Activated CD8-positive, alpha-beta memory T cell treated with anti-CD3 and anti-CD28 coated beads for 48 hours (primary cell): ENCODE data around the gene TICRR.
A peak's percentile ranks its signal among the peaks of the same experiment; 100 is the strongest.
"Not testable (repeated sequence)": the region's sequence is repeated elsewhere in the genome, so short reads cannot be mapped to it uniquely, and the experiment has no call there.

Experiments
- DNase-seq, 3 experiments: peaks; one replicate each; pipeline ENCODE4 v3.0.0-alpha.2; 2020; ENCODE audit warnings: low read depth in 2 of 3, low spot score in 2 of 3

The TICRR gene

DNA sequence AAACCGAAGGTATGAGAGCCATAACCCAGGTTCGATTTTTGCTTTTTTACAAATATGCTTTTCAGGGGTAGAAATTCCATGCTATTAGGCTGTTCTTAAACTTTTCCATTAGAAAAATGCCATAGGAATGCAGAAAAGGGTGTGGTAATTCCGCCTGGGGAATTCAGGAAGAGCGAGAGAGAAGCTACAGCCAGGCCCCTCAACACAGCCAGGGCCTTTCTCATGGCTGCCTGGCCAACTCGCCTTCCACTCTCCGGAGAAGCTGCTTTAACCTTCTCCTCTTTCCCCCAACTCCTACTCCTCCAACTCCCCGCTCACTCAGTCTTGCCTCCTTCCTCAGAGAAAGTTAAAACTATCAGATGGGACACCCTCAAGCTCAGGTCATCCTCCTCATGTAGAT is 9.1 kb upstream of the TICRR start:
- no peak for DNase-seq

DNA sequence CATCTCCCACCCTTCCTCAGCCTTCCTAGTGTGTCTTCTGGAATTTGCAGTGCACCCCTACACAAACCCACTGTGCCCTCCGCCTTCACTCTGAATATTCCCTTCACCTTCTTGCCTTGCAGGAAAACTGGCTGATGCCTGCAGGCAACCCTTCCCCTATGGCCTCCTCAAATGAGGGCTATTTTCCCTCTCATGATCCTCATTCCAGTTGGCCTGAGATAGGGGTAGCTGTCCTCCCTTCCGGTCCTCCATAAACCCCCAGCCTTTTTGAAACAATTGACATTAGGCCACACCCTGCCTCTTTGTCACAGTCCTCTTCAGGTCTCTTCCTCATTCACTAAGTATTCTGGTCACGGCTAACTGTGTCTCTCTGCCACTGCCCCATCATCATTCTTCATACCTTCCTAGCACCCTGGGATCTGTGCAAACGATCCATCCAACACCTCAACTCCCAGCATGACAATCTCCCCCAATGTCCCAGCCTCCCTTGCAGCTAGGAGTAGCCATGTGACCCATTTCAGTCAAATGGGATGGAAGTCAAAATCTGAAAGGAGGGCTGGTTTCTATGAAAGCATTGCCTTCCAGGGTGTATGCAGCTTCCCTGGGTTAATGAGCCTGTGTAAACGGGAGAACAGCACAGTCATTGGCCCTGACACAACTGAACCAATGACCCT is 8.5 kb upstream of the TICRR start:
- no peak for DNase-seq

DNA sequence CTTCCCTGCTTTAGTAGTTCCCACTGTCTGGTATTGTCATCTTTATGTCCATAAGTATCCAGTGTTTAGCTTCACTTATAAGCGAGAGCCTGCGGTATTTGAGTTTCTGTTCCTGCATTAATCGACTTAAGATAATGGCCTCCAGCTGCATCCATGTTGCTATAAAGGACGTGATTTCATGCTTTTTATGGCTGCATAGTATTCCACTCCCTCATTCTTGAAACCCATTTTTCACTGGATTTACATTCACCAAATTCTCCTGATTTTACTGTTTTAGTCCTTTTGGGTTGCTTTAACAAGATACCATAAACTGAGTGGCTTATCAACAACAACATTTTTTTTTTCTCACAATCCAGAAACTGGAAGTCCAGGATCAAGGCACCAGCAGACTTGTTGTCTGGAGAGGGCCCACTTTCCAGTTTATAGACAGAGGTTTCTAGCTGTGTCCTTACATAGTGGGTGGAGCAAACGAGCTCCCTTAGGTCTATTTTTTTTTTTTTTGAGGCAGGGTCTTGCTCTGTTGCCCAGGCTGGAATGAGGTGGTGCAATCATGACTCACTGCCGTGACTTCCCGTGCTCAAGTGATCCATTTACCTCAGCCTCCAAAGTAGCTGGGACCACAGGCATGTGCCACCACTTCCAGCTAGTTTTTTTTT is 6.1 kb upstream of the TICRR start:
- DNase-seq, result no peak

DNA sequence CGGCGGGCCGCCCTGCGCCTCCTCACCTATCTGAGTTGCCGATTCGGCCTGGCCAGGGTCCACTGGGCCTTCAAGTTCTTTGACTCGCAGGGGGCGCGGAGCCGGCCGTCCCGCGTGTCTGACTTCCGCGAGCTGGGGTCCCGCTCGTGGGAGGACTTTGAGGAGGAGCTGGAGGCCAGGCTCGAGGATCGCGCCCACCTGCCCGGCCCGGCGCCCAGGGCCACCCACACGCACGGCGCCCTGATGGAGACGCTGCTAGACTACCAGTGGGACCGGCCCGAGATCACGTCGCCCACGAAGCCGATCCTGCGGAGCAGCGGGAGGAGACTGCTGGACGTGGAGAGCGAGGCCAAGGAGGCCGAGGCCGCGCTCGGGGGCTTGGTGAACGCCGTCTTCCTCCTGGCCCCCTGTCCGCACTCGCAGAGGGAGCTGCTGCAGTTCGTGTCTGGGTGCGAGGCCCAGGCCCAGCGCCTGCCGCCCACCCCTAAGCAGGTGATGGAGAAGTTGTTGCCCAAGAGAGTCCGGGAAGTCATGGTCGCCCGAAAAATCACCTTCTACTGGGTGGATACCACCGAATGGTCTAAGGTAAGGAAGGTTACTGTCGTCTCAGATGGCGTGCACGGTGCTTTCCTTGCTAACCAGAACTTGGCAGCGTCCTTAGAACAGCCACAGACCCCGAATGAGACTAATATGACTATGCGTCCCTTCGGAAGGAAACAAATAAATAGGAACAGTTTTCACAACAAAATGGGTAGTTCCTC is 567 bp downstream of the TICRR start:
- peak in 1 of 3 experiments; percentile 6 for DNase-seq

DNA sequence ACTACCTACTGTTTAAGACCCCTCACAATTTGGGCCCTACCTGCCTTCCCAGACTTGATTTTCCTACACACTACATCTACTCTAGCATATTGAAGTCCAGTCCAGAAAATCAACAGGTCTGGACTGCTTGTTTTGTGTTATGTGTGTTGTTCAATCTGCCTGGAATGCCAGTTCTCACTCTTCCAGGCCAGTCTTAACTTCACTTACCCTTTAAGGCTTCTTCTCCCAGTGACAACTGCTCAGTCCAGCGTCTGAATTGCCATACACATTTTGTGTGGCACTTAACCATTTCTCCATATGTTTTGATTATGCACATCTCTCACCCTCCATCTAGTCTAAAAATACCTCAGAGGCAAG is 1.1 kb downstream of the TICRR start:
- no peak for DNase-seq

DNA sequence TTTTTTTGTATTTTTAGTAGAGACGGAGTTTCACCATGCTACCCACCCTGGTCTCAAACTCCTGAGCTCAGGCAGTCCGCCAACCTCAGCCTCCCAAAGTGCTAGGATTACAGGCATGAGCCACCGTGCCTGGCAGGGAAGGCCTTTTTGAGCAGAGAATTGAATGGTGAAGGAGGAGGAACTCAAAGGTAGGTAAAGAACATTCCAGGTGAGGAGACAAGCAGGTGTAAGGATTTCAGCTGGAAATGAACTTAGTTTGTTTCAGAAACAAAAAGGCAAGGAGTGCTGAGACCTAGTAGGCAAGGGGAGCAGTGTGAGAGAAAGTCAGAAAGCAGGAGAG is 2.5 kb downstream of the TICRR start:
- no peak for DNase-seq

DNA sequence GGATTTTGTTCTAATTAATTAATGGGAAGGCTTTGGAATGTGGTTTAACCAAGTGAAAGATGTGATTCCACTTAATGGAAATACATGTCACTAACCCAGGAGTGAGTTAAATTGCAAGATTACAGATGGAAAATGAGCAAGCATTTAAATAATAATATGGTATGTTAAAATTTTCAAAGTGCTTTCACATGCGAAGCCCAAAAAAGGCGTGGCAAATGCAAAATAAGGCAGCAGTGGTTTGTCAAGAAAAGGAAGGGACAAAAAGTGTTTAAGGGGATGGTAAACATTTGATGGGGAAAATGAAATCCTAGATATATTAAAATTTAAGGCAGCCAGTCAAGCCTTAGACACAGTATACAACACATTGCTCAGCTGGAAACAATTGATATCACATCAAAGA is 2.9 kb downstream of the TICRR start:
- DNase-seq, result no peak

DNA sequence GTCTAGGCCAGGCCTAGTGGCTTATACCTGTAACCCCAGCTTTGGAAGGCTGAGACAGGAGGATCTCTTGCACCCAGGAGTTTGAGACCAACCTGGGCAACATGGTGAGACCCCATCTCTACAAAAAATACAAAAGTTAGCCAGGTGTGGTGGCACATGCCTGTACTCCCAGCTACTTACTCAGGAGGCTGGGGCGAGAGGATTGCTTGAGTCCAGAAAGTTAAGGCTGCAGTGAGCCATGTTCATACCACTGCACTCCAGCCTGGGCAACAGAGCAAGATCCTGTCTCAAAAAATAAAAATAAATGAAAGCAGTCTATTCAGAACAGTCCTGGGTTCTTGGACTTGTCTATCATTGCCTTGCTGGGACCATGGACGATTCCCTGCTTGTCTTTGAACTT is 5.5 kb downstream of the TICRR start:
- not testable (repeated sequence) for DNase-seq

DNA sequence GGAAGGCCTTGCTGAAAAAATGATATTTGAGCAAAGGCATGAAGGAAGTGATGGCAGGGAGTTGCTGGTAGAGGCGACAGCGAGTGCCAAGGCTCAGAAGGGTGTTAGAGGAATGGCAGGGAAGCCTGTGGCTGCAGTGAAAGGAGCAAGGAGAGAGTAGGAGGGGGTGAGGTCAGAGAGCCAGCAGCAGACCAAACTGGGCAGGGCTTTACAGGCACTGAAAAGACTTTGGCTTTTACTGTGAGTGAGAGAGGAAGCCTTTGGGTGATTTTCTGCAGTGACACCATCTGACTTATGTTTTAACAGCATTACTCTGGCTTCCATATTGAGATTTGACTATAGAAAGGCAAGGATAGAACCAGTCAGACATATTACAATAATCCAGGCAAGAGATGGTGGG is 11.4 kb downstream of the TICRR start:
- no peak for DNase-seq

DNA sequence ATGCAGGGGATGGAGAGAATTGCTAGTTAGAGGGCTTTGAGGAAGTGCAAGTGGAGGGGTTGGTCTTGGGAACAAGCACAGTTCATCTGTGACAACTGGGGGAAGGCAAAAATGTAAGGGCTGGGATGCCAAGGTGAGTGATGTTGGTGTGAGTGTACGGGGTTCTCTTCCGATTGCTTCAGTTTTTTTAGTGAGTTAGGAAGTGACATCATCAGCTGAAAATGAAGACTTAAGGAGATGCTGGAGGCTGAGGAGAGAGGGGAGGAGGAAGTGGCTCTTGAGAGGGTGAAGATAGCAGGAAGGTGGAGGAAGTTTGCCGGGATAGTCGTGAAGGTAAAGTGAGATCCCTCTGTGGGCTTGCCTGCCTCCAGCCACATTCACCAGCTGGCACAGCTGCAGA is 12.7 kb downstream of the TICRR start:
- no peak for DNase-seq

DNA sequence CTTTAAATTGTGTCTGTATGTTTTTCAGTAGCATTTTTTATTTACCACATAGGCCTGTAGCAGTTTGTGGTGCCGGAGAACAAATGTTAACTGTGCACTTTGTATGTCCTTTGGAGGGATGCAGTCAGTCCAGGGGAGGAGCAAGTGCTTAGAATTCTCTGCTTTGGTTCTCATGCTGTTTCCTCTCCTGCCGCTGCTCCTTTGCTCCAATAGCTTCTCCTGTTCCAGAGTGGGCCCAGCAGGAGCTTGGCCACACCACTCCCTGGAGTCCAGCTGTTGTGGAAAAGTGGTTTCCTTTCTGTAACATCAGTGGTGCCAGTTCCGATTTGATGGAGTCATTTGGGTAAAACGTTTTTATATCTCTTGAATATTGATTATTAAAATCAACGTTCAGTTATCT is 16.6 kb downstream of the TICRR start:
- no peak for DNase-seq

DNA sequence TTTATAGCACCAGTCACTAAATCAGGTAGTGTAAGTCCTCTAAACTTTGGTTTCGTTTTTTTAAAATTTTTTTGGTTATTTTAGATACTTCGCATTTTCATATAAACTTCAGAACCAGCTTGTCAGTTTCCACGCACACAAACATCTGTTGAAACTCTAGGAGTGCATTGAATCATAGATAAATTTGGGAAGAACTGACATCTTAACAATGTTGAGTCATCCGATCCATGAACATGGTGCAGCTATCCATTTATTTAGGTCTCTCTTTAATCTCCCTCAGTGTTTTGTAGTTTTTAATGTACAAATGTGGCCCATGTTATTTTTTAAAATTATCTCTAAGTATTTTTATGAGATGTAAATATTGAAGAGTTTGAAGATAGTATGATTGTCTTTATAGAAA is 17.7 kb downstream of the TICRR start:
- no peak for DNase-seq

DNA sequence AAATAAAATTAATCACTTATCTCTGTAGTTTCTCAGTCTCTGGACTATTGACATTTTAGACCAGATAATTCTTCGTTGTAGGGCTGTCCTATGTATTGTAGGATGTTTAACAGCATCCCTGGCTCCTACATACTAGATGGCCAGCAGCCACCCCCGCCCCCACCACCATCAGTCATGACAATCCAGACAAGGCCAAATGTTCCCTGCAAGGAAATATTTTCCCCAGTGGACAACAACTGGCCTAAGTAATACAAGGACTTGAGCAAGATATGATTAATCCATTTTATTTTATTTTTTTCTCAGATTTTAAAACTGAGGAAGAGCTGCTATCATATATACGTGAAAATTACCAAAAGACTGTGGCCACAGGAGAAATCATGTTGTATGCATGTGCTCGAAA is 23.8 kb downstream of the TICRR start:
- no peak for DNase-seq

DNA sequence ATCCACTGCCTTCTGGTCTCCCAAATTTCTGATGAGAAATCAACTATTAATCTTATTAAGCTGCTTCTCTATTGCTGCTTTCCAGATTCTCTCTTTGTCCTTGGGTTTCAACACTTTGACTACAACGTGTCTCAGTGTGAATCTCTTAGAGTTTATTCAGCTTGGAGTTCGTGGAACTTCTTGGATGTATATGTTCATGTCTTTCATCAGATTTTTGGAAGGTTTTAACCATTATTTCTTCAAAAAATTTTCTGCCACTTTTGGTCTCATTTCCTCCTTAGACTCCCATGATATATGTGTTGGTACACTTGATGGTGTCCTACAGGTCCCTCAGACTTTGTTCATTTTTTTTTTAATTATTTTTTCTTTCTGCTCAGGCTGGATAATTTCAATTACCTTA is 36.0 kb downstream of the TICRR start:
- no peak for DNase-seq

DNA sequence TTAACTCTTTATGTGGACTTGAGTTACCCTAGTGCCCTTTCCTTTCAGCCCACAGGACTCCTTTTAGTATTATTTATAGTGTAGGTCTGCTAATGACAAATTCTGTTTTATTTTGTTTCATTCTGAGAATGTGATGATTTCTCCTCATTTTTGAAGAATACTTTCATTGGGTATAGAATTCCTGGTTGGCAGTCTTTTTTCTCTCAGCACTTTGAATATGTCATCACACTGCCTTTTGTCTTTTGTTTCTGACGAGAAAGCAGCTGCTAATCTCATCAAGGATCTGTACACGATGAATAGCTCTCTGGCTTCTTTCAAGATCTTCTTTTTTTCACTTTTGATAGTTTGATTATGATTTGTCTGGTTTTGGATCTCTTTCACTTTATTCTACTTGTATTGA is 37.8 kb downstream of the TICRR start:
- DNase-seq, result no peak

DNA sequence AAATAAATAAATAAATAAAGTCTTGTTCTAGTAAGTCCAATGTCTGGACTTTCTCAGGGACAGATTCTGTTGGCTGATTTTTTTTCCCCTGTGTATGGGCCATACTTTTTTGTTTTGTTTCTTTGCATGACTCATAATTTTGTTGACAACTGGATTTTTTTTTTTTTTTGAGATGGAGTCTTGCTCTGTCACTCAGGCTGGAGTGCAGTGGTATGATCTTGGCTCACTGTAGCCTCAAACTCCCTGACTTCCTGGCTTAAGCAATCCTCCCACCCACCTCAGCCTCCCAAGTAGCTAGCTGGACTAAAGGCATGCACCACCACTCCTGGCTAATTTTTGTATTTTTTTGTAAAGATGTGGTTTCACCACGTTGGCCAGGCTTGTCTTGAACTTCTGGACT is 38.9 kb downstream of the TICRR start:
- DNase-seq, result no peak

DNA sequence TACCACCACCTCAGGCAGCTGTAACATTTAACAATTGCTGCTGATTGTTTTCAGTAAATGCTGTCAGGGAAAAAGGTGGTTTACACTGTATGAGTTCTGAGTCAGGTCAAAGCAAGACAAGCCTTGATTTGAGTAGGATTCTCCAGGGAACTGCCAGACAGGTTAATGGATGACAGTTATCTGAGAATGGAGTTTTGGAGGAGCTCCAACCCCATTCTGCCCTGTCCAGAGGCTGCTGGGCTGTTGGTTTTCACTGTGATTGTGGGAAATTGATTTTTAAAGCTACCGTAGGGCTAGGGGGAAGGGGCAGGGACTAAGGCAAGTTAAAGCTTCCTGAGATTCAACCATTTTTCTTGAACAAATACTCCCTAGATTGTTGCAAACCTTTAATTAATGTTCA is 39.9 kb downstream of the TICRR start:
- no peak for DNase-seq

DNA sequence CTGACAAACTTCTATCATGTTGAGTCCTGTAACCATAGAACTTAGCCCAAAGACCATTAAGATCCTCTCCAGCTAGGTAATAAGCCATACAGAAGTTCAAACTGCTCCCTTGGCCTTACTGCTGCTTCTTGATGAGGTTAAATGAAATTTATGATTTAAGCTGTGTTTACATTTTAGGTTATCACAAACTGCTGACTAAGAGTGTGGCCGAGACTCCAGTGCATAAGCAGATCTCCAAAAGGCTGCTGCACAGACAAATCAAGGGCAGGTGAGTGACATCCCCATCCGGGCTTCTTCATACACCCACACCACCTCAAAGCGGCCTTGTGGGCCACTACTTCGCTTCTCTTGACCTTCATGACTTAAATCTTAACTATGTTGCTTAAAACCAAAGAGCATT is 41.0 kb downstream of the TICRR start:
- no peak for DNase-seq

DNA sequence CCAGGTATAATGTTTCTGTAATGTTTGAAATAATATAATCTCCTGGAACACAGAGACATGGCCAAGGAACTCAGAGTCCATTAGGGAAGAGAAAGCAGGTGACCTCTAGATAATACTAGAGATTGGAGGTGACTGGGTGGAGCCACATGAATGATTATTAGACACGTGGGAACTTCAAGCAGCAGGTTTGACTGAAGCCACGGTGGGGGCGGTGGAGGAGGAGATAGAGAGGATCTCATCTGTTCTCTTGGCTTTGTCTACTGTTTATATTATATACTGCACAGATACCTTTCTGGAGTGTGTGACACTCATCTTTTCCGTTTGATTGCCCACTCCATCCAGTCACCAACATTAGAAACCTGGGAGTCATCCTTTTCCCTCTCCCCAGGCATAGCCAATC is 46.3 kb downstream of the TICRR start:
- no peak for DNase-seq

DNA sequence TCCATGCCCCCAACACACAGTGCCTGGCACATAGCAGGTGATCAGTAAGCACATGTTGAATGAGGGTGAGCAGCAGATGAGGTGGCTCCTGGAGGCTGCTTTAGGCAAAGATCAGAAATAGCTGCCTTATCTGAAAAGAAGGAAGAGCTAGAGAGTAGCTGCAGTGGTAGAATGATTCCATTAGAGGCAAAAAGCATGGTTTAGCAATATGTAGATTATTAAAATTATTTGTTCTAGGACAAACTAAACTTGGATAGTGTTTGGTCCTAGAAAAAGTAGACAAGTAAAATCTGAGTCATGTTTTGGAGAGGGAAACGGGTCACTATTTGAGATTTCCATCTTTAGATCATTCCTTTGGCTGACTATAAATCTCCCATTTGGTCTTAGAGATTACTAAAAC is 47.9 kb downstream of the TICRR start:
- no peak for DNase-seq

DNA sequence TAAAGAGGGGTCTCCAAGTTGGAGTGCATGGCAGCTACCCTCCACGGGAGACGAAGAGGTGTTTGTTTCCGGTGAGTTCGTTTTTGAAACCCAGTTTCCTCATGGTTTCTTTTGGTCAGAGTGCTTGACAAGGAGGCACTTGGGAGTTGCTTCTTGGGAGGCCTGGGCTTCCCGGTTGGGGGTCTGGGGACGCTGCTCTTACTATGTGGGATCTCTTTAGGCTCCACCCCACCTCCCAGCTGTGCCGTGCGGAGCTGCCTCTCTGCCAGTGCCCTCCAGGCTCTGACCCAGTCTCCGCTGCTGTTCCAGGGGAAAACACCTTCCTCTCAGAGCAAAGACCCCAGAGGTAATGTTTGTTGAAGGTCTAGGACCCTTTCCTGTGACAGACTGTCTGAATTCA is 50.4 kb downstream of the TICRR start:
- no peak for DNase-seq

DNA sequence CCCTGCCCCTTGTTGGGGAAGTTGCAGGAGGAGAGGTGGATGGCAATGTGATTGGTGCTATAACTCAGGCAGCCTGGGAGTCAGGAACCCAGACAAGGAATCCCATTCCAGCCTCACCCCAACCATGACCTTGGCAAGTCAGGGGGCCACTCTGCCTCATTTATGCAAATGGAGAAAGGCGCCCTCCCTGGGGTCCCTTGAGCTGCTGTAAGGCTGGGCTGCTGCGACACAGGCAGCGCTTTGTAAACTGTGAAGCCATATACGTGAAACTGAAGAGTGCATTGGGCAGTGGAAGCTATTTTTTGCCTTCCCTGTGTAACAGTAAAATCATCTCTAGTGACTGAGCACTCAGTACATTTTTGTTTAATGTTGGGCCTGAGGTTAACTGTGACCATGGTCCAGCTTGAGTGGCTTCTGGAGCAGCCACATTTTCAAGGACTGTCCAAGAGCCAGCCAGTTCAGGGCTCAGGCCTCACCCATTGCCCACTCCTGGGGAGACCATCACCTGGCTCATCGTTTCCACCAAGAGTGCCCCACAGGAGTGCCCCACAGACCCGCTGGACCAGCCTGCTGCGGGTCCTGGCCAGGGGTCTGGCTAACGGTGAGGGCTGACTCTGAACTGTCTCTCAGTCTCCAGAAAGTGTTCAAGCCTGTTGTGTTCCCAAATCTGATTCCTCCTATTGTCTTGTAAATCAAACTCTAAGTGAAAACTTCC is 52.1 kb downstream of the TICRR start:
- no peak for DNase-seq
